RCC 7860 (cell line): Measurements from ENCODE around the gene FDCSP.
"Not testable (repeated sequence)": the region's sequence is repeated elsewhere in the genome, so short reads cannot be mapped to it uniquely, and the experiment has no call there.

Experiments
- DNase-seq: peaks from one replicate; pipeline ENCODE4 v3.0.0-alpha.2; 2015; ENCODE audit warnings: low spot score
- FAIRE-seq: peaks from 2 replicates; lab custom pipeline; 2012; peaks lifted over from hg19 to GRCh38; lab: Jason Lieb, UNC

Gene FDCSP

GRCh38 chr4:70225824-70226223 is at the start of gene FDCSP:
FDCSP (plus strand) TSS chr4:70226124; CDS start chr4:70231195, 5,071 bp downstream.
- no peak for DNase-seq
- no peak for FAIRE-seq

GRCh38 chr4:70177090-70177489 is 48.8 kb upstream of the FDCSP start:
- no peak for FAIRE-seq
- no peak for DNase-seq

- DNase-seq (no peak), FAIRE-seq (no peak)
Measured at GRCh38 chr4:70178075-70178660, 47.8 kb upstream of the FDCSP start.

GRCh38 chr4:70179811-70180210 is 46.1 kb upstream of the FDCSP start:
- no peak for DNase-seq
- no peak for FAIRE-seq

- DNase-seq (no peak), FAIRE-seq (no peak)
Measured at GRCh38 chr4:70181864-70182263, 44.1 kb upstream of the FDCSP start.

GRCh38 chr4:70182517-70183167 is 43.3 kb upstream of the FDCSP start:
- no peak for FAIRE-seq
- no peak for DNase-seq

- FAIRE-seq, result no peak
Measured at GRCh38 chr4:70183168-70183939, 42.6 kb upstream of the FDCSP start.

GRCh38 chr4:70183940-70184246 is 42.0 kb upstream of the FDCSP start:
- FAIRE-seq (no peak), DNase-seq (no peak)

More at GRCh38 chr4:70183168-70183939, 42.6 kb upstream of the FDCSP start:
- DNase-seq, result peak; percentile 14

GRCh38 chr4:70187216-70187615 is 38.7 kb upstream of the FDCSP start:
- FAIRE-seq (no peak), DNase-seq (no peak)

- FAIRE-seq (no peak), DNase-seq (no peak)
Measured at GRCh38 chr4:70190579-70190978, 35.3 kb upstream of the FDCSP start.

- FAIRE-seq, result no peak
- DNase-seq, result no peak
Measured at GRCh38 chr4:70191647-70192046, 34.3 kb upstream of the FDCSP start.

GRCh38 chr4:70192895-70193294 is 33.0 kb upstream of the FDCSP start:
- no peak for FAIRE-seq
- no peak for DNase-seq

GRCh38 chr4:70195425-70195824 is 30.5 kb upstream of the FDCSP start, which contains the start of gene ODAM:
ODAM (plus strand) TSS chr4:70195725; CDS start chr4:70196544, 819 bp downstream.
- DNase-seq (no peak), FAIRE-seq (no peak)

- DNase-seq, result no peak
- FAIRE-seq, result no peak
Measured at GRCh38 chr4:70196857-70197256, 29.1 kb upstream of the FDCSP start.

GRCh38 chr4:70197842-70198241 is 28.1 kb upstream of the FDCSP start:
- no peak for FAIRE-seq
- no peak for DNase-seq

GRCh38 chr4:70203601-70204000 is 22.3 kb upstream of the FDCSP start:
- FAIRE-seq, result no peak

GRCh38 chr4:70212752-70213151 is 13.2 kb upstream of the FDCSP start:
- FAIRE-seq, DNase-seq: not testable (repeated sequence)

More at GRCh38 chr4:70203601-70204000, 22.3 kb upstream of the FDCSP start:
- DNase-seq, result no peak

GRCh38 chr4:70216109-70216508 is 9.8 kb upstream of the FDCSP start:
- FAIRE-seq, DNase-seq: not testable (repeated sequence)

- not testable (repeated sequence) for FAIRE-seq, DNase-seq
Measured at GRCh38 chr4:70216550-70216949, 9.4 kb upstream of the FDCSP start.

- DNase-seq, FAIRE-seq: not testable (repeated sequence)
Measured at GRCh38 chr4:70221389-70221788, 4.5 kb upstream of the FDCSP start.

- not testable (repeated sequence) for FAIRE-seq
Measured at GRCh38 chr4:70221818-70222217, 4.1 kb upstream of the FDCSP start.

GRCh38 chr4:70236125-70236524 is 10.2 kb downstream of the FDCSP start:
- FAIRE-seq (no peak), DNase-seq (no peak)

More at GRCh38 chr4:70221818-70222217, 4.1 kb upstream of the FDCSP start:
- DNase-seq, result not testable (repeated sequence)
